ENCODE measurements around the gene APOL3.
"Not testable (repeated sequence)": the region's sequence is repeated elsewhere in the genome, so short reads cannot be mapped to it uniquely, and the experiment has no call there.

DNA sequence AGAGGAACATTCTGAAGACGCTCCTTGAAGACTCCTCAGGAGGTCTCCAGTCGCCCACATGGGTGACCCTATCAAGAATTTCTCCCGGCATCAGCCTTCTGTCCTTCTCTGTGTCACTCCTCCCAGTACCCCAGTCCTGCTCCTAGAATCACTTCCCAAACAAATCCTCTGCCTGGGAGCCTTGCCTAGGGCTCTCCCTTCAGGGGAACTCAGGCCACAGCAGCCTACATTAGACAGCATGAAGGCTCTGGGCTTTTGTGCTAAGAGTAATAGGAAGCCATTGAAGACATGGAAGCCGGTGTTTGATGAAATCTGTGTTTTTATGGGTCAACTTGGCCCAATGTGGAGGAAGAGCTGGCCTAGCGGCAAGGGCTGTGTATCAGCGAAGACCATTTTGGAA, 27.3 kb upstream of the APOL3 start:
- TF ChIP-seq, protein P1, sequence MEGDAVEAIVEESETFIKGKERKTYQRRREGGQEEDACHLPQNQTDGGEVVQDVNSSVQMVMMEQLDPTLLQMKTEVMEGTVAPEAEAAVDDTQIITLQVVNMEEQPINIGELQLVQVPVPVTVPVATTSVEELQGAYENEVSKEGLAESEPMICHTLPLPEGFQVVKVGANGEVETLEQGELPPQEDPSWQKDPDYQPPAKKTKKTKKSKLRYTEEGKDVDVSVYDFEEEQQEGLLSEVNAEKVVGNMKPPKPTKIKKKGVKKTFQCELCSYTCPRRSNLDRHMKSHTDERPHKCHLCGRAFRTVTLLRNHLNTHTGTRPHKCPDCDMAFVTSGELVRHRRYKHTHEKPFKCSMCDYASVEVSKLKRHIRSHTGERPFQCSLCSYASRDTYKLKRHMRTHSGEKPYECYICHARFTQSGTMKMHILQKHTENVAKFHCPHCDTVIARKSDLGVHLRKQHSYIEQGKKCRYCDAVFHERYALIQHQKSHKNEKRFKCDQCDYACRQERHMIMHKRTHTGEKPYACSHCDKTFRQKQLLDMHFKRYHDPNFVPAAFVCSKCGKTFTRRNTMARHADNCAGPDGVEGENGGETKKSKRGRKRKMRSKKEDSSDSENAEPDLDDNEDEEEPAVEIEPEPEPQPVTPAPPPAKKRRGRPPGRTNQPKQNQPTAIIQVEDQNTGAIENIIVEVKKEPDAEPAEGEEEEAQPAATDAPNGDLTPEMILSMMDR (IDR thresholded peaks at IDR 0.05): not testable (repeated sequence)
- not testable (repeated sequence) for TF ChIP-seq POLR2A (IDR thresholded peaks at IDR 0.05)

All from Peyer's patch (tissue), 4 donors.